HG03460 (cell line): ENCODE data around the gene KCTD3.

ENCODE experiments used
- ATAC-seq: cut with Tn5 transposase; IDR thresholded peaks from one replicate; pipeline ENCODE4 v1.9.1; 2021; ENCODE audit not compliant: unreplicated experiment

Gene KCTD3

GRCh38 chr1:215603319-215603718 lies 36.2 kb downstream of the KCTD3 start:
- ATAC-seq, result no peak

- ATAC-seq, result no peak
Observed at GRCh38 chr1:215605011-215605621, 38.0 kb downstream of the KCTD3 start.

- ATAC-seq, result no peak
Observed at GRCh38 chr1:215606036-215606435, 38.9 kb downstream of the KCTD3 start.

GRCh38 chr1:215606564-215607168 lies 39.6 kb downstream of the KCTD3 start:
- ATAC-seq, result no peak

- no peak for ATAC-seq
Observed at GRCh38 chr1:215607412-215607811, 40.3 kb downstream of the KCTD3 start.

GRCh38 chr1:215608646-215609045 lies 41.5 kb downstream of the KCTD3 start:
- ATAC-seq, result no peak

- no peak for ATAC-seq
Observed at GRCh38 chr1:215612391-215612790, 45.3 kb downstream of the KCTD3 start.

GRCh38 chr1:215617979-215618378 lies 50.9 kb downstream of the KCTD3 start:
- ATAC-seq, result no peak

GRCh38 chr1:215623162-215623561 lies 56.1 kb downstream of the KCTD3 start:
- ATAC-seq, result no peak

- no peak for ATAC-seq
Observed at GRCh38 chr1:215625949-215626348, 58.8 kb downstream of the KCTD3 start.

- ATAC-seq, result no peak
Observed at GRCh38 chr1:215631040-215631439, 63.9 kb downstream of the KCTD3 start.

- no peak for ATAC-seq
Observed at GRCh38 chr1:215631489-215631888, 64.4 kb downstream of the KCTD3 start.

GRCh38 chr1:215635827-215636226 lies 68.7 kb downstream of the KCTD3 start:
- no peak for ATAC-seq

- no peak for ATAC-seq
Observed at GRCh38 chr1:215636258-215636965, 69.3 kb downstream of the KCTD3 start.

- no peak for ATAC-seq
Observed at GRCh38 chr1:215637041-215637573, 70.0 kb downstream of the KCTD3 start.

GRCh38 chr1:215640429-215641148 lies 73.5 kb downstream of the KCTD3 start:
- no peak for ATAC-seq

- no peak for ATAC-seq
Observed at GRCh38 chr1:215643592-215644321, 76.7 kb downstream of the KCTD3 start.

- no peak for ATAC-seq
Observed at GRCh38 chr1:215645182-215645581, 78.1 kb downstream of the KCTD3 start.

- no peak for ATAC-seq
Observed at GRCh38 chr1:215645861-215646260, 78.8 kb downstream of the KCTD3 start.

- no peak for ATAC-seq
Observed at GRCh38 chr1:215647738-215648137, 80.6 kb downstream of the KCTD3 start.

- ATAC-seq, result no peak
Observed at GRCh38 chr1:215648957-215649356, 81.9 kb downstream of the KCTD3 start.
